ENCODE data around the gene CLSTN2.

The CLSTN2 gene

GRCh38 chr3:140315955-140316354, 381.0 kb downstream of the CLSTN2 start:
- H3K9me3 Mint-ChIP-seq: no peaks in the 10 kb centered on the region
- DNase-seq: no peak
- TF ChIP-seq CTCF (IDR thresholded peaks at IDR 0.05): no peak

GRCh38 chr3:140316466-140316865, 381.5 kb downstream of the CLSTN2 start:
- no peaks in the 10 kb centered on the region for H3K4me1 Mint-ChIP-seq
- H3K27me3 Mint-ChIP-seq (ENCODE audit: low read depth, poor library complexity): peaks cover 6% of the 10 kb centered on the region
- H3K36me3 Mint-ChIP-seq (ENCODE audit: low read depth): no peaks in the 10 kb centered on the region
- no peak for TF ChIP-seq CTCF (IDR thresholded peaks at IDR 0.05)
- H3K4me3 Mint-ChIP-seq: no peak overlapping the region
- no peak overlapping the region for H3K27ac Mint-ChIP-seq
- no peaks in the 10 kb centered on the region for H3K9me3 Mint-ChIP-seq
- no peak for DNase-seq

More at GRCh38 chr3:140315955-140316354, 381.0 kb downstream of the CLSTN2 start:
- Mint-ChIP-seq H3K36me3 (ENCODE audit: low read depth) (no peaks in the 10 kb centered on the region), H3K4me3 (no peak overlapping the region), H3K4me1 (no peaks in the 10 kb centered on the region), H3K27ac (no peak overlapping the region), H3K27me3 (ENCODE audit: low read depth, poor library complexity) (peaks cover 6% of the 10 kb centered on the region)

- no peak for TF ChIP-seq CTCF (IDR thresholded peaks at IDR 0.05)
- Mint-ChIP-seq H3K4me3 (no peak overlapping the region), H3K4me1 (no peaks in the 10 kb centered on the region), H3K9me3 (no peaks in the 10 kb centered on the region), H3K27me3 (ENCODE audit: low read depth, poor library complexity) (peaks cover 6% of the 10 kb centered on the region), H3K36me3 (ENCODE audit: low read depth) (no peaks in the 10 kb centered on the region), H3K27ac (no peak overlapping the region)
- no peak for DNase-seq
Measured at GRCh38 chr3:140316868-140317400, 381.9 kb downstream of the CLSTN2 start.

- Mint-ChIP-seq H3K9me3 (no peaks in the 10 kb centered on the region), H3K36me3 (ENCODE audit: low read depth) (no peaks in the 10 kb centered on the region), H3K27ac (no peak overlapping the region), H3K27me3 (ENCODE audit: low read depth, poor library complexity) (peaks cover 15% of the 10 kb centered on the region), H3K4me3 (no peak overlapping the region), H3K4me1 (no peaks in the 10 kb centered on the region)
- DNase-seq: no peak
- no peak for TF ChIP-seq CTCF (IDR thresholded peaks at IDR 0.05)
Measured at GRCh38 chr3:140319739-140320138, 384.8 kb downstream of the CLSTN2 start.

GRCh38 chr3:140323561-140323960, 388.6 kb downstream of the CLSTN2 start:
- Mint-ChIP-seq H3K27ac (no peak overlapping the region), H3K36me3 (ENCODE audit: low read depth) (no peaks in the 10 kb centered on the region), H3K27me3 (ENCODE audit: low read depth, poor library complexity) (peaks cover 20% of the 10 kb centered on the region), H3K4me1 (no peaks in the 10 kb centered on the region), H3K4me3 (no peak overlapping the region), H3K9me3 (no peaks in the 10 kb centered on the region)
- TF ChIP-seq CTCF (IDR thresholded peaks at IDR 0.05): no peak
- DNase-seq: no peak

GRCh38 chr3:140332131-140332530, 397.1 kb downstream of the CLSTN2 start:
- no peaks in the 10 kb centered on the region for H3K36me3 Mint-ChIP-seq (ENCODE audit: low read depth)
- H3K27me3 Mint-ChIP-seq (ENCODE audit: low read depth, poor library complexity): peaks cover 2% of the 10 kb centered on the region
- no peak for TF ChIP-seq CTCF (IDR thresholded peaks at IDR 0.05)
- H3K4me1 Mint-ChIP-seq: peaks cover 29% of the 10 kb centered on the region
- no peak overlapping the region for H3K4me3 Mint-ChIP-seq
- no peak overlapping the region for H3K27ac Mint-ChIP-seq
- DNase-seq: no peak
- H3K9me3 Mint-ChIP-seq: no peaks in the 10 kb centered on the region

All from nephron progenitor cell (in vitro differentiated cells).